ENCODE results near the gene KRT36. TPM values are rescaled to one million over a fixed set of nuclear protein-coding genes. Genes with fewer than 3 reads are reported as not detected.

KRT36 gene
- total RNA-seq, 1 experiment from 2014 or later: not detected

GRCh38 chr17:41455236-41455635, 34.5 kb downstream of the KRT36 start:
- H3K9me3 Mint-ChIP-seq (ENCODE audit: unreplicated experiment): no peaks in the 10 kb centered on the region
- intact Hi-C loops (cut with micrococcal nuclease): no loop called here
- BruUV-seq (replicated peaks): no TSS peak
- H3K27ac Mint-ChIP-seq (ENCODE audit: low read depth, unreplicated experiment): no peak overlapping the region
- peak; percentile 38 for DNase-seq (ENCODE audit: unreplicated experiment)
- H3K4me3 Mint-ChIP-seq (ENCODE audit: unreplicated experiment): no peak overlapping the region
- H3K36me3 Mint-ChIP-seq (ENCODE audit: insufficient read depth, unreplicated experiment): no peaks in the 10 kb centered on the region
- TF ChIP-seq, protein P1, sequence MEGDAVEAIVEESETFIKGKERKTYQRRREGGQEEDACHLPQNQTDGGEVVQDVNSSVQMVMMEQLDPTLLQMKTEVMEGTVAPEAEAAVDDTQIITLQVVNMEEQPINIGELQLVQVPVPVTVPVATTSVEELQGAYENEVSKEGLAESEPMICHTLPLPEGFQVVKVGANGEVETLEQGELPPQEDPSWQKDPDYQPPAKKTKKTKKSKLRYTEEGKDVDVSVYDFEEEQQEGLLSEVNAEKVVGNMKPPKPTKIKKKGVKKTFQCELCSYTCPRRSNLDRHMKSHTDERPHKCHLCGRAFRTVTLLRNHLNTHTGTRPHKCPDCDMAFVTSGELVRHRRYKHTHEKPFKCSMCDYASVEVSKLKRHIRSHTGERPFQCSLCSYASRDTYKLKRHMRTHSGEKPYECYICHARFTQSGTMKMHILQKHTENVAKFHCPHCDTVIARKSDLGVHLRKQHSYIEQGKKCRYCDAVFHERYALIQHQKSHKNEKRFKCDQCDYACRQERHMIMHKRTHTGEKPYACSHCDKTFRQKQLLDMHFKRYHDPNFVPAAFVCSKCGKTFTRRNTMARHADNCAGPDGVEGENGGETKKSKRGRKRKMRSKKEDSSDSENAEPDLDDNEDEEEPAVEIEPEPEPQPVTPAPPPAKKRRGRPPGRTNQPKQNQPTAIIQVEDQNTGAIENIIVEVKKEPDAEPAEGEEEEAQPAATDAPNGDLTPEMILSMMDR (IDR thresholded peaks at IDR 0.05; ENCODE audit: unreplicated experiment): no peak
- CTCF ChIA-PET: no interaction called here
- H3K27me3 Mint-ChIP-seq (ENCODE audit: insufficient read depth, unreplicated experiment): peaks cover 48% of the 10 kb centered on the region
- POLR2A ChIA-PET: no interaction called here
- peaks cover 6% of the 10 kb centered on the region for H3K4me1 Mint-ChIP-seq (ENCODE audit: insufficient read depth, unreplicated experiment)

DNA sequence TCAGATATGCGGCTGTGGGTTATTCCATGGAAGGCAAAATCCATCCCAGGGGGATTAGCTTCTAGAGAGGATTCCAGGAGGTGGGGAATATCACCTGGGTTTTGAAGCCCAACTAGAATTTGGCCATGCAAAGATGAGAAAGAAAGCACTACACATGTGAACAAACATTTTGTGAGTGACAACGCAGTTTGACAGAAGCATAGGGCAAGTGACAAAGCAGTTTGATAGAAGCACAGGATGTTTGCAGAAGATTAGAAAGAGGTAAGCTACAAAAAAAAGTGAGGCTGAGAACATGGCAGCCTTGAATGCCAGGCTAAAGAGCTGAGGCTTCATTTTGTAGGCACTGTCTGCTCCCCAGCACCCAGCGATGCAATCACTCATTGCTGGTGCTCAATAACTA, 36.6 kb downstream of the KRT36 start:
- H3K9me3 Mint-ChIP-seq (ENCODE audit: unreplicated experiment): no peaks in the 10 kb centered on the region
- no peaks in the 10 kb centered on the region for H3K36me3 Mint-ChIP-seq (ENCODE audit: insufficient read depth, unreplicated experiment)
- intact Hi-C loops (cut with micrococcal nuclease): no loop called here
- H3K4me3 Mint-ChIP-seq (ENCODE audit: unreplicated experiment): no peak overlapping the region
- H3K27me3 Mint-ChIP-seq (ENCODE audit: insufficient read depth, unreplicated experiment): peaks cover 34% of the 10 kb centered on the region
- ChIA-PET POLR2A (interaction anchor here (1.3 kb wide), 1 partner anchor 27 kb away, joined by 6 read pairs; no protein-coding TSS in a partner anchor), CTCF (no interaction called here)
- DNase-seq (ENCODE audit: unreplicated experiment): no peak
- BruUV-seq (replicated peaks): no TSS peak
- no peak overlapping the region for H3K27ac Mint-ChIP-seq (ENCODE audit: low read depth, unreplicated experiment)
- TF ChIP-seq, protein P1 (IDR thresholded peaks at IDR 0.05; ENCODE audit: unreplicated experiment): no peak
- peaks cover 11% of the 10 kb centered on the region for H3K4me1 Mint-ChIP-seq (ENCODE audit: insufficient read depth, unreplicated experiment)

DNA sequence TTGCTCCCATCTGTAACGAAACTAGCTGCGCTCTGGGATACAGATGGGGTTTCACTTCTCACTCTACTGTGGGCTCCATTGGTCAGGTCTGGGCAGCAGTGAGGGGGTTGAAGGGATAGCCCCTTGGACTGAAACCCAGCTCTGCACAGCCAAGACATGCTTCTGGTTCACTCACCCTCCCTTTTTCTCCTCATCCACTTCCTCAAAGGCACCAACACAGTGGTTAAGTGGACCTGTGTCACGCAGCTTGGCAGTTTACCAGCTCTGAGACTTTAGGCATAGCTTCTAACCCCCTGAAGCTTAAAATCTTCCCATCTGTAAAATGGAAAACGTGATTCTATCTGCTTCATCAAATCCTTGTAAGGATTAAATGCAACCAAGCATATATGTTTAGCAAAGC, 37.4 kb downstream of the KRT36 start:
- DNase-seq (ENCODE audit: unreplicated experiment): no peak
- TF ChIP-seq, protein P1 (IDR thresholded peaks at IDR 0.05; ENCODE audit: unreplicated experiment): no peak
- H3K27me3 Mint-ChIP-seq (ENCODE audit: insufficient read depth, unreplicated experiment): peaks cover 27% of the 10 kb centered on the region
- ChIA-PET POLR2A (interaction anchor here (1.2 to 1.3 kb wide), 2 partner anchors 27 to 95 kb away, joined by 3 to 6 read pairs; no protein-coding TSS in a partner anchor), CTCF (no interaction called here)
- H3K4me1 Mint-ChIP-seq (ENCODE audit: insufficient read depth, unreplicated experiment): peaks cover 11% of the 10 kb centered on the region
- no peak overlapping the region for H3K4me3 Mint-ChIP-seq (ENCODE audit: unreplicated experiment)
- H3K27ac Mint-ChIP-seq (ENCODE audit: low read depth, unreplicated experiment): no peak overlapping the region
- H3K9me3 Mint-ChIP-seq (ENCODE audit: unreplicated experiment): no peaks in the 10 kb centered on the region
- H3K36me3 Mint-ChIP-seq (ENCODE audit: insufficient read depth, unreplicated experiment): no peaks in the 10 kb centered on the region
- BruUV-seq (replicated peaks): no TSS peak
- intact Hi-C loops (cut with micrococcal nuclease): no loop called here

GRCh38 chr17:41451154-41451728, 38.5 kb downstream of the KRT36 start:
- POLR2A ChIA-PET: interaction anchor here (0.7 to 1.2 kb wide), 2 partner anchors 11 to 96 kb away, joined by 3 to 4 read pairs; partner anchors contain the start of gene KRT38
- no peak overlapping the region for H3K4me3 Mint-ChIP-seq (ENCODE audit: unreplicated experiment)
- DNase-seq (ENCODE audit: unreplicated experiment): no peak
- H3K27me3 Mint-ChIP-seq (ENCODE audit: insufficient read depth, unreplicated experiment): peaks cover 27% of the 10 kb centered on the region
- BruUV-seq (replicated peaks): no TSS peak
- H3K9me3 Mint-ChIP-seq (ENCODE audit: unreplicated experiment): no peaks in the 10 kb centered on the region
- H3K36me3 Mint-ChIP-seq (ENCODE audit: insufficient read depth, unreplicated experiment): no peaks in the 10 kb centered on the region
- TF ChIP-seq, protein P1 (IDR thresholded peaks at IDR 0.05; ENCODE audit: unreplicated experiment): no peak
- intact Hi-C loops (cut with micrococcal nuclease): no loop called here
- H3K27ac Mint-ChIP-seq (ENCODE audit: low read depth, unreplicated experiment): no peak overlapping the region
- CTCF ChIA-PET: no interaction called here
- peaks cover 11% of the 10 kb centered on the region for H3K4me1 Mint-ChIP-seq (ENCODE audit: insufficient read depth, unreplicated experiment)
